H9 (cell line): ENCODE results near the gene CD300A. TPM values are rescaled to one million over a fixed set of nuclear protein-coding genes. Genes with fewer than 3 reads are reported as not detected.

Experiments
- DNase-seq: peaks from one replicate; pipeline ENCODE4 v3.0.0-alpha.2; 2017
- H2AFZ ChIP-seq: one replicate; pipeline ENCODE4 v1.6.1; 2013; ENCODE audit warnings: mild to moderate bottlenecking, low read length, control low read depth, moderate library complexity
- H2AK5ac ChIP-seq: 2 replicates; pipeline ENCODE4 v1.6.1; 2013; ENCODE audit warnings: low read length, control low read depth, mixed read lengths; ENCODE audit not compliant: insufficient read length
- H2BK120ac ChIP-seq: one replicate; pipeline ENCODE4 v1.6.1; 2013; ENCODE audit warnings: low read depth, mild to moderate bottlenecking, low read length, control low read depth, inconsistent platforms; ENCODE audit not compliant: poor library complexity, severe bottlenecking
- H2BK12ac ChIP-seq: 2 replicates; pipeline ENCODE4 v1.6.1; 2013; ENCODE audit warnings: low read length, control low read depth, mixed read lengths, low read depth; ENCODE audit not compliant: insufficient read length
- H2BK15ac ChIP-seq: 2 replicates; pipeline ENCODE4 v1.6.1; 2013; ENCODE audit warnings: low read depth, low read length, control low read depth
- H2BK20ac ChIP-seq: one replicate; pipeline ENCODE4 v1.6.1; 2013; ENCODE audit warnings: low read depth, mild to moderate bottlenecking, low read length, control low read depth, inconsistent platforms; ENCODE audit not compliant: poor library complexity, severe bottlenecking
- H2BK5ac ChIP-seq: 2 replicates; pipeline ENCODE4 v1.6.1; 2013; ENCODE audit warnings: low read length, control low read depth, mixed read lengths; ENCODE audit not compliant: insufficient read length
- H3K14ac ChIP-seq: 2 replicates; pipeline ENCODE4 v1.6.1; 2013; ENCODE audit warnings: low read length, control low read depth; ENCODE audit not compliant: insufficient read depth
- H3K18ac ChIP-seq: 2 replicates; pipeline ENCODE4 v1.6.1; 2013; ENCODE audit warnings: low read depth, mild to moderate bottlenecking, mixed read lengths, low read length, control low read depth; ENCODE audit not compliant: insufficient read length
- H3K23ac ChIP-seq: 2 replicates; pipeline ENCODE4 v1.6.1; 2013; ENCODE audit warnings: low read length, control low read depth, mixed read lengths, low read depth; ENCODE audit not compliant: insufficient read length
- H3K23me2 ChIP-seq: 2 replicates; pipeline ENCODE4 v1.6.1; 2013; ENCODE audit warnings: low read depth, mild to moderate bottlenecking, mixed read lengths, low read length, control low read depth; ENCODE audit not compliant: insufficient read length, poor library complexity, severe bottlenecking
- H3K27ac ChIP-seq: 2 replicates; pipeline ENCODE4 v1.5.1; 2013; ENCODE audit warnings: low read length, control low read depth, mixed read lengths, low read depth; ENCODE audit not compliant: insufficient read length
- H3K27me3 ChIP-seq: 2 replicates; pipeline ENCODE4 v1.6.1; 2013; ENCODE audit warnings: low read length, control low read depth, inconsistent platforms; ENCODE audit not compliant: insufficient read depth
- H3K4ac ChIP-seq: 2 replicates; pipeline ENCODE4 v1.6.1; 2013; ENCODE audit warnings: low read depth, mild to moderate bottlenecking, control low read depth, inconsistent platforms, low read length, moderate library complexity
- H3K4me1 ChIP-seq: 2 replicates; pipeline ENCODE4 v1.6.1; 2013; ENCODE audit warnings: low read length, control low read depth, inconsistent platforms; ENCODE audit not compliant: insufficient read depth
- H3K4me2 ChIP-seq: 2 replicates; pipeline ENCODE4 v1.6.1; 2013; ENCODE audit warnings: low read length, control low read depth, mixed read lengths; ENCODE audit not compliant: insufficient read length, insufficient read depth
- H3K56ac ChIP-seq: 2 replicates; pipeline ENCODE4 v1.6.1; 2013; ENCODE audit warnings: low read depth, mild to moderate bottlenecking, mixed read lengths, low read length, control low read depth; ENCODE audit not compliant: insufficient read length
- H3K79me1 ChIP-seq: 2 replicates; pipeline ENCODE4 v1.6.1; 2013; ENCODE audit warnings: low read depth, mild to moderate bottlenecking, moderate library complexity, low read length, control low read depth, inconsistent platforms; ENCODE audit not compliant: insufficient read depth, poor library complexity, severe bottlenecking
- H3K79me2 ChIP-seq: 2 replicates; pipeline ENCODE4 v1.6.1; 2013; ENCODE audit warnings: low read length, control low read depth, inconsistent platforms; ENCODE audit not compliant: insufficient read depth
- H3K9ac ChIP-seq: 2 replicates; pipeline ENCODE4 v1.6.1; 2013; ENCODE audit warnings: low read length, control low read depth, mixed read lengths; ENCODE audit not compliant: insufficient read length; ENCODE audit errors: extremely low read depth
- H3K9me3 ChIP-seq: one replicate; pipeline ENCODE4 v1.6.1; 2013; ENCODE audit warnings: low read depth, low read length, inconsistent platforms; ENCODE audit not compliant: control insufficient read depth
- H3T11ph ChIP-seq: one replicate; pipeline ENCODE4 v1.6.1; 2013; ENCODE audit warnings: mild to moderate bottlenecking, low read length, control low read depth, inconsistent platforms
- H4K20me1 ChIP-seq: one replicate; pipeline ENCODE4 v1.6.1; 2013; ENCODE audit not compliant: control insufficient read depth, insufficient read length, insufficient read depth
- H4K5ac ChIP-seq: 2 replicates; pipeline ENCODE4 v1.6.1; 2013; ENCODE audit warnings: low read depth, mild to moderate bottlenecking, mixed read lengths, low read length, control low read depth; ENCODE audit not compliant: insufficient read length
- H4K8ac ChIP-seq: replicated peaks from 2 replicates; pipeline ENCODE4 v1.6.1; 2013; ENCODE audit warnings: low read length, control low read depth, mixed read lengths, low read depth; ENCODE audit not compliant: insufficient read length
- H4K91ac ChIP-seq: 2 replicates; pipeline ENCODE4 v1.6.1; 2013; ENCODE audit warnings: low read depth, mild to moderate bottlenecking, moderate library complexity, mixed read lengths, low read length, control low read depth; ENCODE audit not compliant: insufficient read length
- H3K27ac Mint-ChIP-seq, 3 experiments: 2 replicates in 2 of 3; 3 replicates in 1 of 3; pipeline ENCODE4 v1.8.0; 2020 to 2021; ENCODE audit warnings: mixed read lengths in 3 of 3, mild to moderate bottlenecking in 1 of 3, moderate library complexity in 1 of 3
- H3K27me3 Mint-ChIP-seq: 2 replicates; pipeline ENCODE4 v1.8.0; 2021; ENCODE audit warnings: low read depth, mild to moderate bottlenecking, moderate library complexity, mixed read lengths
- H3K36me3 Mint-ChIP-seq, 3 experiments: 2 replicates in 2 of 3; 3 replicates in 1 of 3; pipeline ENCODE4 v1.8.0; 2020 to 2021; ENCODE audit warnings: low read depth in 3 of 3, mixed read lengths in 3 of 3; ENCODE audit not compliant: insufficient read depth in 1 of 3
- H3K4me1 Mint-ChIP-seq, 2 experiments: 2 replicates each; pipeline ENCODE4 v1.8.0; 2020; ENCODE audit warnings: mixed read lengths in 2 of 2
- H3K4me3 Mint-ChIP-seq, 2 experiments: 2 replicates in 1 of 2; 3 replicates in 1 of 2; pipeline ENCODE4 v1.8.0; 2020 to 2021; ENCODE audit warnings: mild to moderate bottlenecking in 2 of 2, mixed read lengths in 2 of 2, moderate library complexity in 1 of 2
- H3K9me3 Mint-ChIP-seq, 2 experiments: 2 replicates in 1 of 2; 3 replicates in 1 of 2; pipeline ENCODE4 v1.8.0; 2020; ENCODE audit warnings: mild to moderate bottlenecking in 2 of 2, mixed read lengths in 2 of 2, moderate library complexity in 1 of 2
- WGBS: extraction: QIAGEN DNeasy Blood & Tissue Kit; methylation state at CpG from one replicate; pipeline ENCODE4 v1.1.7; 2013; ENCODE audit warnings: missing lambda C conversion rate, low lambda C conversion rate, mixed read lengths; ENCODE audit not compliant: insufficient read length; ENCODE audit errors: extremely low coverage; 5-methylcytosine and 5-hydroxymethylcytosine counted together
- total RNA-seq: library from RNA; stranded (reverse); gene quantifications from 2 replicates; pipeline ENCODE4 v1.2.1, GENCODE V29; 2021
- TF ChIP-seq, protein P1 (sequence below): fragments of 200-600 bp; sonication (generic); conservative IDR thresholded peaks from 3 replicates; pipeline ENCODE4 v1.8.0; 2021; ENCODE audit warnings: antibody characterized with exemption, mild to moderate bottlenecking

CD300A gene
- total RNA-seq, 1 experiment from 2014 or later: not detected

DNA sequence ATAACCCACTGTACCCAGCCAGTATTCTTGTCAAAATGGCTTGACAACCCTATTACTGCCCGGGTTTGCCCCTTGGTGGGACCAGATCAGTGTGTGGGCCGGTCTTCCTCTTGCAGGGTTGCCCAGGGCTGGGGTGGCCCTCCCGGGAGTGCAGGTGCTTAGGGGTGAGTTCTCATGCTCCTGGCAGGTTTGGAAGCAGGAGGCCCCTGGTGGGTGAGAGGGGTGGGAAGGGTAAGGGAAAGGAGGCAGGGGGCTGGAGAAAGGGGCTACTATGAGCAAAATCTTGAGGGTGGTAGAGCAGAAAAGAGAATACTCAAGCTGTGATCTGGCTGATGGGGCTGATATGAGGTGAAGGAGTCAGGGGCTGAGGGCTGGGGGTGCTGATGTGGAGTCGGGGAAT, 6.5 kb downstream of the CD300A start:
- H3K79me1 ChIP-seq: no peaks in the 10 kb centered on the region
- H2BK20ac ChIP-seq: no peak overlapping the region
- H2AFZ ChIP-seq: no peak overlapping the region
- peaks cover 4% of the 10 kb centered on the region for H3K23me2 ChIP-seq
- no peaks in the 10 kb centered on the region for H3K79me2 ChIP-seq
- no peak overlapping the region for H3K18ac ChIP-seq
- H3K27me3 Mint-ChIP-seq: peaks cover 21% of the 10 kb centered on the region
- H3K27me3 ChIP-seq: no peaks in the 10 kb centered on the region
- H3K56ac ChIP-seq: no peak overlapping the region
- no peak overlapping the region for H3K4ac ChIP-seq
- H3K27ac ChIP-seq: no peak overlapping the region
- DNase-seq: no peak
- no peak overlapping the region for H3K4me2 ChIP-seq
- H2BK15ac ChIP-seq: no peak overlapping the region
- peaks cover 2 to 5% (median 3%) of the 10 kb centered on the region in 3 experiments; a peak in 6 of 7 replicates for H3K36me3 Mint-ChIP-seq
- H3K14ac ChIP-seq: no peak overlapping the region
- H4K8ac ChIP-seq: no peak overlapping the region
- no peak overlapping the region for H4K5ac ChIP-seq
- H4K91ac ChIP-seq: no peak overlapping the region
- no peak overlapping the region for H2BK120ac ChIP-seq
- no peaks in the 10 kb centered on the region for H3K9me3 ChIP-seq
- peaks cover 4 to 6% of the 10 kb centered on the region in 2 experiments for H3K4me1 Mint-ChIP-seq
- H2AK5ac ChIP-seq: no peak overlapping the region
- no peak overlapping the region for H3K27ac Mint-ChIP-seq
- H2BK5ac ChIP-seq: no peak overlapping the region
- H3K9ac ChIP-seq: no peak overlapping the region
- TF ChIP-seq, protein P1, sequence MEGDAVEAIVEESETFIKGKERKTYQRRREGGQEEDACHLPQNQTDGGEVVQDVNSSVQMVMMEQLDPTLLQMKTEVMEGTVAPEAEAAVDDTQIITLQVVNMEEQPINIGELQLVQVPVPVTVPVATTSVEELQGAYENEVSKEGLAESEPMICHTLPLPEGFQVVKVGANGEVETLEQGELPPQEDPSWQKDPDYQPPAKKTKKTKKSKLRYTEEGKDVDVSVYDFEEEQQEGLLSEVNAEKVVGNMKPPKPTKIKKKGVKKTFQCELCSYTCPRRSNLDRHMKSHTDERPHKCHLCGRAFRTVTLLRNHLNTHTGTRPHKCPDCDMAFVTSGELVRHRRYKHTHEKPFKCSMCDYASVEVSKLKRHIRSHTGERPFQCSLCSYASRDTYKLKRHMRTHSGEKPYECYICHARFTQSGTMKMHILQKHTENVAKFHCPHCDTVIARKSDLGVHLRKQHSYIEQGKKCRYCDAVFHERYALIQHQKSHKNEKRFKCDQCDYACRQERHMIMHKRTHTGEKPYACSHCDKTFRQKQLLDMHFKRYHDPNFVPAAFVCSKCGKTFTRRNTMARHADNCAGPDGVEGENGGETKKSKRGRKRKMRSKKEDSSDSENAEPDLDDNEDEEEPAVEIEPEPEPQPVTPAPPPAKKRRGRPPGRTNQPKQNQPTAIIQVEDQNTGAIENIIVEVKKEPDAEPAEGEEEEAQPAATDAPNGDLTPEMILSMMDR: no peak
- no peaks in the 10 kb centered on the region for H3K4me1 ChIP-seq
- H4K20me1 ChIP-seq: no peaks in the 10 kb centered on the region
- H3T11ph ChIP-seq: no peak overlapping the region
- no peak overlapping the region for H2BK12ac ChIP-seq
- H3K4me3 Mint-ChIP-seq: no peak overlapping the region
- WGBS: no CpG with 5 or more reads among the region's 4 CpGs
- peaks cover 18 to 22% of the 10 kb centered on the region in 2 experiments for H3K9me3 Mint-ChIP-seq
- no peak overlapping the region for H3K23ac ChIP-seq
